Vagina (tissue), 2 donors: ENCODE data around the gene FOXN3. TPM values are rescaled to one million over a fixed set of nuclear protein-coding genes. Genes with fewer than 3 reads are reported as not detected.

Experiments
- DNase-seq, 2 donors: peaks; one replicate each; pipeline ENCODE4 v3.0.0-alpha.2; 2017; ENCODE audit errors: extremely low spot score in 2 of 2
- H3K27ac ChIP-seq: fragments of 200-600 bp; sonication (generic); one replicate; pipeline ENCODE4 v1.5.1; 2019
- H3K27me3 ChIP-seq: fragments of 200-600 bp; sonication (generic); one replicate; pipeline ENCODE4 v1.5.1; 2019
- H3K36me3 ChIP-seq, 2 donors: fragments of 200-600 bp; sonication (generic); one replicate each; pipeline ENCODE4 v1.5.1; 2017 to 2019
- H3K4me1 ChIP-seq: fragments of 200-600 bp; sonication (generic); one replicate; pipeline ENCODE4 v1.5.1; 2019
- H3K4me3 ChIP-seq, 2 donors: fragments of 200-600 bp; sonication (generic); 1 replicate in 1 of 2; 2 replicates in 1 of 2; pipeline ENCODE4 v1.5.1; 2016 to 2019
- H3K9me3 ChIP-seq: fragments of 200-600 bp; sonication (generic); one replicate; pipeline ENCODE4 v1.5.1; 2019
- CTCF ChIP-seq, 3 experiments: fragments of 450-650 bp in 2 of 3; fragments of 200-600 bp in 1 of 3; sonication (generic) in 1 of 3; IDR thresholded peaks; one replicate each; pipeline ENCODE4 v1.5.1; 2017 to 2019; ENCODE audit warnings: antibody characterized with exemption in 3 of 3, mild to moderate bottlenecking in 2 of 3, moderate library complexity in 2 of 3
- POLR2A ChIP-seq, 2 donors: fragments of 450-650 bp; IDR thresholded peaks; one replicate each; pipeline ENCODE4 v1.6.1; 2017; ENCODE audit warnings: antibody characterized with exemption in 2 of 2, mild to moderate bottlenecking in 2 of 2, moderate library complexity in 2 of 2
- POLR2AphosphoS5 ChIP-seq, 2 donors: sonication (generic); formaldehyde crosslinking; IDR thresholded peaks; one replicate each; pipeline ENCODE4 v1.9.0; 2017; ENCODE audit warnings: antibody characterized with exemption in 2 of 2, mild to moderate bottlenecking in 2 of 2, low read depth in 1 of 2; ENCODE audit not compliant: insufficient read depth in 1 of 2
- intact Hi-C: fragments of 100-400 bp; cut with DNase I; formaldehyde crosslinking; loops from one replicate; pipeline ENCODE4 v1.15.1; 2023
- total RNA-seq: library from RNA; depleted of rRNA; stranded (reverse); fragments of >200 nt; gene quantifications from one replicate; pipeline ENCODE4 v1.2.3, GENCODE V29; 2016

The FOXN3 gene
- total RNA-seq, 1 donor from 2014 or later: 111 TPM

- H3K4me1 ChIP-seq: peaks cover 34% of the 10 kb centered on the region
- no peak for DNase-seq
- TF ChIP-seq POLR2AphosphoS5 (IDR thresholded peaks at IDR 0.05; ENCODE audit: insufficient read depth in 1 of 2, low read depth in 1 of 2) (peak in 1 of 2 donors; percentile 79), CTCF (IDR thresholded peaks at IDR 0.05) (no peak), POLR2A (IDR thresholded peaks at IDR 0.05) (no peak)
- H3K4me3 ChIP-seq: no peak overlapping the region
- peaks cover 0 to 7% of the 10 kb centered on the region in 2 donors for H3K36me3 ChIP-seq
- intact Hi-C loops: loop anchor here (10.0 kb wide), 1 partner anchor 229 kb away; the partner anchor contains the start of gene FOXN3
- H3K9me3 ChIP-seq: no peaks in the 10 kb centered on the region
- no peaks in the 10 kb centered on the region for H3K27me3 ChIP-seq
- H3K27ac ChIP-seq: peak overlapping the region; percentile 34
Observed at GRCh38 chr14:89185919-89186855, 230.8 kb downstream of the FOXN3 start.

DNA sequence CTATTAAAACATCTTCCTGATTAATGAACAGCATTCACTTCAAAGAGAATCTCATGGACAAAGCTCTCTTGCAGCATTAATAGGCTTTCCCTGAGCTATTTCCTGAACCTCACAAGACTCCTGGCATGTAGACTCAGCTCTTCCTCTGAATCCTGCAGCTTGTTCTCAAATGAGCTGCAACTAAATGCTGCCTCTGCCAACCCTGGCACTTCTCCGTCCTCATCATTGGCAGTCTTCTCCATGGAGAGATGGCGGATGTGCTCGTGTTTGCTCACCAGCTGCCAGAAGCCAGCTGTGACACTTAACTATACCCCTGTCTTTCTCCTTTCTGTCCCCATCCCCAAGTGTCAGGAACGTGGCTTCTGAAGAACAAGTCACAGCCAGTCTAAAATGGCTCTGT lies 232.1 kb downstream of the FOXN3 start:
- no peaks in the 10 kb centered on the region for H3K27me3 ChIP-seq
- peaks cover 34% of the 10 kb centered on the region for H3K4me1 ChIP-seq
- no peaks in the 10 kb centered on the region for H3K9me3 ChIP-seq
- no peak for TF ChIP-seq POLR2AphosphoS5 (IDR thresholded peaks at IDR 0.05; ENCODE audit: insufficient read depth in 1 of 2, low read depth in 1 of 2)
- H3K4me3 ChIP-seq: no peak overlapping the region
- no peak for DNase-seq
- H3K36me3 ChIP-seq: peaks cover 0 to 5% of the 10 kb centered on the region in 2 donors
- intact Hi-C loops: loop anchor here (10.0 kb wide), 1 partner anchor 230 kb away; the partner anchor contains the start of gene FOXN3
- no peak overlapping the region for H3K27ac ChIP-seq

- TF ChIP-seq POLR2AphosphoS5 (IDR thresholded peaks at IDR 0.05; ENCODE audit: insufficient read depth in 1 of 2, low read depth in 1 of 2) (no peak), CTCF (IDR thresholded peaks at IDR 0.05) (no peak), POLR2A (IDR thresholded peaks at IDR 0.05) (no peak)
- intact Hi-C loops: loop anchor here (10.0 kb wide), 1 partner anchor 232 kb away; the partner anchor contains the start of gene FOXN3
- no peak for DNase-seq
- H3K27me3 ChIP-seq: no peaks in the 10 kb centered on the region
- no peak overlapping the region for H3K27ac ChIP-seq
- H3K4me1 ChIP-seq: peaks cover 40% of the 10 kb centered on the region
- H3K4me3 ChIP-seq: no peak overlapping the region
- no peaks in the 10 kb centered on the region for H3K36me3 ChIP-seq
- no peaks in the 10 kb centered on the region for H3K9me3 ChIP-seq
Observed at GRCh38 chr14:89182326-89182725, 234.7 kb downstream of the FOXN3 start.

- intact Hi-C loops: loop anchor here (10.0 kb wide), 1 partner anchor 234 kb away; the partner anchor contains the start of gene FOXN3
- no peak for DNase-seq
- Histone ChIP-seq H3K4me1 (peaks cover 22% of the 10 kb centered on the region), H3K9me3 (no peaks in the 10 kb centered on the region), H3K27ac (no peak overlapping the region), H3K27me3 (no peaks in the 10 kb centered on the region), H3K36me3 (no peaks in the 10 kb centered on the region), H3K4me3 (no peak overlapping the region)
- TF ChIP-seq POLR2A (IDR thresholded peaks at IDR 0.05) (no peak), CTCF (IDR thresholded peaks at IDR 0.05) (no peak), POLR2AphosphoS5 (IDR thresholded peaks at IDR 0.05; ENCODE audit: insufficient read depth in 1 of 2, low read depth in 1 of 2) (no peak)
Observed at GRCh38 chr14:89180546-89180945, 236.5 kb downstream of the FOXN3 start.

GRCh38 chr14:89179891-89180404 lies 237.1 kb downstream of the FOXN3 start:
- H3K9me3 ChIP-seq: no peaks in the 10 kb centered on the region
- no peak for TF ChIP-seq CTCF (IDR thresholded peaks at IDR 0.05)
- no peak for TF ChIP-seq POLR2AphosphoS5 (IDR thresholded peaks at IDR 0.05; ENCODE audit: insufficient read depth in 1 of 2, low read depth in 1 of 2)
- no peak for TF ChIP-seq POLR2A (IDR thresholded peaks at IDR 0.05)
- H3K27me3 ChIP-seq: no peaks in the 10 kb centered on the region
- peaks cover 16% of the 10 kb centered on the region for H3K4me1 ChIP-seq
- H3K4me3 ChIP-seq: no peak overlapping the region
- H3K27ac ChIP-seq: no peak overlapping the region
- intact Hi-C loops: loop anchor here (10.0 kb wide), 1 partner anchor 235 kb away; the partner anchor contains the start of gene FOXN3
- no peak for DNase-seq
- no peaks in the 10 kb centered on the region for H3K36me3 ChIP-seq
